Measurements from ENCODE around the gene CRB2.

Gene CRB2

GRCh38 chr9:123315635-123316034, 40.4 kb upstream of the CRB2 start:
- TF ChIP-seq CTCF (conservative IDR thresholded peaks at IDR 0.05; ENCODE audit: low read depth, low read length), result no peak
- no peak overlapping the region for H3K4me3 ChIP-seq (ENCODE audit: low read length)
- DNase-seq (ENCODE audit: low read depth), result no peak

- no peak for TF ChIP-seq CTCF (conservative IDR thresholded peaks at IDR 0.05; ENCODE audit: low read depth, low read length)
- DNase-seq (ENCODE audit: low read depth), result no peak
- H3K4me3 ChIP-seq (ENCODE audit: low read length), result no peak overlapping the region
Observed at GRCh38 chr9:123316053-123316718, 39.8 kb upstream of the CRB2 start.

GRCh38 chr9:123318202-123318601, 37.8 kb upstream of the CRB2 start:
- H3K4me3 ChIP-seq (ENCODE audit: low read length), result no peak overlapping the region
- DNase-seq (ENCODE audit: low read depth), result no peak
- TF ChIP-seq CTCF (conservative IDR thresholded peaks at IDR 0.05; ENCODE audit: low read depth, low read length), result no peak

DNA sequence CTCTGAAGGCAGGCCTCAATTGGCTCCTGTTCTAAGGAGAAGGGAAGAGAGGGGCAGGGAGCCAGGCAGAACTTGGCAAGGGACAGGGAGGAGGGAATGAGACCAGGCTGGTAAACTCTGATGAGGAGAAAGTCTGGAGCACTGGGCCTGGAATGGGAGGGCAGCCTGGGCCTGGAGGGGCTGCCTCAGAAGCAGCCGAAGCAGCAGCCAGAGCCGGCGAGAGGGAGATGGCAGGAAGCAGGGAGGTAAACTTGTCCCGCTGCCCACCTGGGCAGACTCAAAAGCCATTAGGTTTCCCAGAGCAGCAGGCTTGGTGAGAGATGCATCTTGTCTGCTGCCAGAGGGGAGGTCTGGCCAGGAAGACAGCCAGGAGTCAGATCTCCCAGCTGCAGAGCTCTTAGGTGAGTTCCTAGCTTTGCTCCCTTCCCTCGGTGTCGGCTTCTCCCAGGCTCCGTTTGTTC, 37.0 kb upstream of the CRB2 start:
- no peak for DNase-seq (ENCODE audit: low read depth)
- no peak for TF ChIP-seq CTCF (conservative IDR thresholded peaks at IDR 0.05; ENCODE audit: low read depth, low read length)
- no peak overlapping the region for H3K4me3 ChIP-seq (ENCODE audit: low read length)

GRCh38 chr9:123319541-123320339, 36.3 kb upstream of the CRB2 start:
- H3K4me3 ChIP-seq (ENCODE audit: low read length), result no peak overlapping the region
- no peak for DNase-seq (ENCODE audit: low read depth)
- no peak for TF ChIP-seq CTCF (conservative IDR thresholded peaks at IDR 0.05; ENCODE audit: low read depth, low read length)

DNA sequence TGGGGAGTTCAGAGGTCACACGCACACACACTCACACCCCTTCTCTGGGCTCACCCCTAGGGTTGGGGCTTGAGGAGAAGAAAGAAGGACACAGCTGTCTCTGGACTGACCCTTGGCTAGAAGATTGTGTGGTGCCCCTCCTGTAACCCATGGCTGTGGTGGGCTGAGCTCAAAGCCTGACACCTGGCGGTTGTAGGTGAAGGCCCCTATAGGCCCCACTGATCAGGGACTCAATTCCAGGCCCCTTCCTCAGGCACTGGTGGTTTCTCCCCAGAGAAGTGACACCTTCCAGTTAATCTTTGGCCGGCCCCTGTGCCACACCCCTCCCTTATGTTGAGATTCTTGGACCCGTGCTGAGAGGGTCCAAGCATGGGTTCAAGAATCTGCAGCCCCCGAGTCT, 35.2 kb upstream of the CRB2 start:
- no peak for TF ChIP-seq CTCF (conservative IDR thresholded peaks at IDR 0.05; ENCODE audit: low read depth, low read length)
- no peak overlapping the region for H3K4me3 ChIP-seq (ENCODE audit: low read length)
- no peak for DNase-seq (ENCODE audit: low read depth)

Measured in retinal pigment epithelial cell (primary cell).